HL-60 (cell line): ENCODE results near the gene RYR3.

Experiments used
- DNase-seq, 2 experiments: peaks; one replicate each; pipeline ENCODE4 v3.0.0-alpha.2; 2010 to 2020; ENCODE audit warnings: low read depth in 1 of 2, low spot score in 1 of 2
- H3K27ac ChIP-seq: fragments of 250-450 bp; sonication (Bioruptor Pico); replicated peaks from 2 replicates; pipeline ENCODE4 v1.5.1; 2020; ENCODE audit warnings: mild to moderate bottlenecking, moderate library complexity
- H3K27me3 ChIP-seq: fragments of 250-450 bp; sonication (Bioruptor Pico); 2 replicates; pipeline ENCODE4 v1.5.1; 2021; ENCODE audit warnings: mild to moderate bottlenecking, moderate library complexity; ENCODE audit not compliant: insufficient read depth, poor library complexity, severe bottlenecking
- H3K4me3 ChIP-seq: replicated peaks from 2 replicates; pipeline ENCODE4 v1.5.1; 2011; ENCODE audit warnings: mild to moderate bottlenecking, control low read depth, low read length; ENCODE audit not compliant: insufficient read depth
- GABPA ChIP-seq: IDR thresholded peaks from 2 replicates; pipeline ENCODE4 v1.6.1; 2012; ENCODE audit warnings: low read depth
- POLR2AphosphoS5 ChIP-seq: IDR thresholded peaks from 2 replicates; pipeline ENCODE4 v1.6.1; 2012; ENCODE audit warnings: low read depth
- SPI1 ChIP-seq: IDR thresholded peaks from 2 replicates; pipeline ENCODE4 v1.6.1; 2012; ENCODE audit warnings: low read depth, mild to moderate bottlenecking, borderline replicate concordance
- TF ChIP-seq, protein P1 (sequence below): IDR thresholded peaks from one replicate; pipeline ENCODE4 v1.5.1; 2011; ENCODE audit warnings: low read length, control low read depth, inconsistent platforms; ENCODE audit not compliant: insufficient read depth
- TF ChIP-seq, protein P2 (sequence below): IDR thresholded peaks from 2 replicates; pipeline ENCODE4 v1.6.1; 2012; ENCODE audit warnings: low read depth; ENCODE audit not compliant: insufficient replicate concordance

Gene RYR3

DNA sequence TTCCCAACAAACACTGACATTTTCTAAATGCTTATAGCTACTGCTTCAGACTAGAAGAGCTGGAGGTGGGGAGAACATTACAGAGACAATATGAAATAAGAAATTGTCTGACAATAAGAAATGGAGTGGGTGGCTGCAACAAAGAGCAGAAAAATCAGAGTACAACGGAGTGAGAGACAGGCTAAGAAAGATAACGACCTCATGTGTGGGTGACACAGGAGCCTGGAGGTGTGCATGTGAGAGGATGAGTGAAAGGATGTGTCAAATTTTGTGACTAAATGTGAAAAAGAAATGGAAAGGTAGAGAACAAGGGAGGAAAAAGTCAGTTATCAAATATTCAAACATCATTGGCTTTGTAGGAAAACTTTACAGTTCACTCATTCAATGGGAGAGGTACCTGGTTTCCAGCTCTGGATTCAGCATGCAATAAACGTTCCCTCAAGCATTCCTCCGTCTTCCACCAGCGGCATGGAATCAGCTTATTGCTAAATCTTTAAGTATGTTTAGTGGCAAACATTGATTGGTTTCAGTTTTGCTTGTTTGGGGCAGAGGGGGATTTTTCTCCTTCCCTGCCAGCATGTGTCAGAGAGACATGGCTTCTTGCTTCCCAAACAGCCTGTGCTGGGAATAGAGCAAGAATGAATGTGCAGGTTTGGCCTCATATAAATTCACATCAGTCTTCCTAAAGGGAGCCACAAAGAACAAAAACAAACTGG lies 553.8 kb downstream of the RYR3 start:
- TF ChIP-seq GABPA (no peak), POLR2AphosphoS5 (no peak), SPI1 (no peak)
- TF ChIP-seq, protein P1, sequence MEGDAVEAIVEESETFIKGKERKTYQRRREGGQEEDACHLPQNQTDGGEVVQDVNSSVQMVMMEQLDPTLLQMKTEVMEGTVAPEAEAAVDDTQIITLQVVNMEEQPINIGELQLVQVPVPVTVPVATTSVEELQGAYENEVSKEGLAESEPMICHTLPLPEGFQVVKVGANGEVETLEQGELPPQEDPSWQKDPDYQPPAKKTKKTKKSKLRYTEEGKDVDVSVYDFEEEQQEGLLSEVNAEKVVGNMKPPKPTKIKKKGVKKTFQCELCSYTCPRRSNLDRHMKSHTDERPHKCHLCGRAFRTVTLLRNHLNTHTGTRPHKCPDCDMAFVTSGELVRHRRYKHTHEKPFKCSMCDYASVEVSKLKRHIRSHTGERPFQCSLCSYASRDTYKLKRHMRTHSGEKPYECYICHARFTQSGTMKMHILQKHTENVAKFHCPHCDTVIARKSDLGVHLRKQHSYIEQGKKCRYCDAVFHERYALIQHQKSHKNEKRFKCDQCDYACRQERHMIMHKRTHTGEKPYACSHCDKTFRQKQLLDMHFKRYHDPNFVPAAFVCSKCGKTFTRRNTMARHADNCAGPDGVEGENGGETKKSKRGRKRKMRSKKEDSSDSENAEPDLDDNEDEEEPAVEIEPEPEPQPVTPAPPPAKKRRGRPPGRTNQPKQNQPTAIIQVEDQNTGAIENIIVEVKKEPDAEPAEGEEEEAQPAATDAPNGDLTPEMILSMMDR: no peak
- TF ChIP-seq, protein P2, sequence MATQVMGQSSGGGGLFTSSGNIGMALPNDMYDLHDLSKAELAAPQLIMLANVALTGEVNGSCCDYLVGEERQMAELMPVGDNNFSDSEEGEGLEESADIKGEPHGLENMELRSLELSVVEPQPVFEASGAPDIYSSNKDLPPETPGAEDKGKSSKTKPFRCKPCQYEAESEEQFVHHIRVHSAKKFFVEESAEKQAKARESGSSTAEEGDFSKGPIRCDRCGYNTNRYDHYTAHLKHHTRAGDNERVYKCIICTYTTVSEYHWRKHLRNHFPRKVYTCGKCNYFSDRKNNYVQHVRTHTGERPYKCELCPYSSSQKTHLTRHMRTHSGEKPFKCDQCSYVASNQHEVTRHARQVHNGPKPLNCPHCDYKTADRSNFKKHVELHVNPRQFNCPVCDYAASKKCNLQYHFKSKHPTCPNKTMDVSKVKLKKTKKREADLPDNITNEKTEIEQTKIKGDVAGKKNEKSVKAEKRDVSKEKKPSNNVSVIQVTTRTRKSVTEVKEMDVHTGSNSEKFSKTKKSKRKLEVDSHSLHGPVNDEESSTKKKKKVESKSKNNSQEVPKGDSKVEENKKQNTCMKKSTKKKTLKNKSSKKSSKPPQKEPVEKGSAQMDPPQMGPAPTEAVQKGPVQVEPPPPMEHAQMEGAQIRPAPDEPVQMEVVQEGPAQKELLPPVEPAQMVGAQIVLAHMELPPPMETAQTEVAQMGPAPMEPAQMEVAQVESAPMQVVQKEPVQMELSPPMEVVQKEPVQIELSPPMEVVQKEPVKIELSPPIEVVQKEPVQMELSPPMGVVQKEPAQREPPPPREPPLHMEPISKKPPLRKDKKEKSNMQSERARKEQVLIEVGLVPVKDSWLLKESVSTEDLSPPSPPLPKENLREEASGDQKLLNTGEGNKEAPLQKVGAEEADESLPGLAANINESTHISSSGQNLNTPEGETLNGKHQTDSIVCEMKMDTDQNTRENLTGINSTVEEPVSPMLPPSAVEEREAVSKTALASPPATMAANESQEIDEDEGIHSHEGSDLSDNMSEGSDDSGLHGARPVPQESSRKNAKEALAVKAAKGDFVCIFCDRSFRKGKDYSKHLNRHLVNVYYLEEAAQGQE: no peak
- no peak for DNase-seq

DNA sequence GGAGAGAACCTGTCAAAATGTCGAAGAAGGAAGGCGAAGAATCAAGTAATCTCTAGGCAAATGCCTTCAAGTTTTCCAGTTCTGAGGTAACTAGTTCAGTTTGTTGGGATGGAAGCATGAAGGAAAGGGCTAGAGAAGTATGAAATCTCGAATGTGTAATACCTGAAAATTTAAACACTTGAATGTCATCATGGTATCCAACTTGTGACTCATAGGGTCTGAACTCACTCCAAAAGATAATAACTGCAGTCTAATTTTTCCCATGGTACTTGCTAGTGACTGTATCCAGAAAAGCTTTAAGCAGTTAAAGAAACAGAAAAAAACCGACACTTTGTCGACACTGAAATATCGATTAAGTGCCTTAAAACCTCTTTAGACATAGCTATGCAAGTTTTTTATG lies 554.6 kb downstream of the RYR3 start:
- Histone ChIP-seq H3K4me3 (no peak overlapping the region), H3K27ac (no peak overlapping the region), H3K27me3 (no peaks in the 10 kb centered on the region)
- no peak for DNase-seq
- TF ChIP-seq GABPA: no peak
- TF ChIP-seq, protein P1: no peak
- TF ChIP-seq POLR2AphosphoS5: no peak
- no peak for TF ChIP-seq SPI1
- TF ChIP-seq, protein P2: no peak

More for the DNA sequence above, 553.8 kb downstream of the RYR3 start:
- Histone ChIP-seq H3K27ac (no peak overlapping the region), H3K4me3 (no peak overlapping the region), H3K27me3 (no peaks in the 10 kb centered on the region)

DNA sequence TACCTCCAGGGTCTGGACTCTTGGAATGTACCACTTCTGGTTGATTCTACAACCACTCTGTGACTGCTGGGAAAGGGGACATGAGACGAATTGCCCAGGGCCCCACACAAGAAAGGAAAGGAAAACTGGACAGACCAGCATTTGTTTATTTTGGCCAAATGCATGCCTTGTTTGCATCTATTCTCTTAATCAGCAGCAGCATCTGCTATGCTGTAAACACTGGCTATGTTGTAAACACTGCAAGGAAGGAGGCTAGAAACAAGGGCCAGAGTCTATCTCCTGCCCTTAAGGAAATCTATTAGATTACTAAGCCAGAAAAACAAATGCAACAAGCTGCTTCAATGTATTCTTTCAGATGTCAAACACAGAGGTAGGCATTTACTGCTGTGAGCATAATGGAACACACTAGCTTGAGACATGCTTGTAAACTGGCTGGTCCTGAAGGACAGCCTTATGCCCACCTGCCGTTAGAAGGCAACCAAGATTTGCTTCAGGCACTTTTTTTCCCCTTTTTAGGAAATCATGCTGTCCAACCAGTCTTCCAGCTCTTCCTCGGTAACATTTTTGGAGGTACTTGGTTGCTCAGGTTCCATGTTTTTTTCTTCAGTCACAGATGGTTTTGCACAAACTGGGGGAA lies 555.5 kb downstream of the RYR3 start:
- no peak for DNase-seq
- Histone ChIP-seq H3K4me3 (no peak overlapping the region), H3K27me3 (no peaks in the 10 kb centered on the region), H3K27ac (no peak overlapping the region)
- TF ChIP-seq, protein P2: no peak
- no peak for TF ChIP-seq SPI1
- TF ChIP-seq POLR2AphosphoS5: no peak
- no peak for TF ChIP-seq GABPA
- TF ChIP-seq, protein P1: no peak
